RWPE1 (cell line): ENCODE data around the gene OR2W3.

Source experiments
- CTCF ChIA-PET: fragments of 350-600 bp; sonication (Branson Sonifier 250); formaldehyde crosslinking; extraction: SDS; loops from one replicate; lab custom pipeline; 2021; lab: Yijun Ruan, JAX
- POLR2A ChIA-PET: fragments of 400-600 bp; formaldehyde crosslinking; extraction: SDS; loops from one replicate; lab custom pipeline; 2020; ENCODE audit warnings: antibody characterized with exemption; ENCODE audit not compliant: low non-redundant PET; lab: Yijun Ruan, JAX
- DNase-seq: peaks from one replicate; pipeline ENCODE4 v3.0.0; 2012; ENCODE audit warnings: low spot score
- H3K27ac ChIP-seq: fragments of 450-650 bp; 2 replicates; pipeline ENCODE4 v1.5.1; 2017
- TF ChIP-seq, protein P1 (sequence below): fragments of 450-650 bp; conservative IDR thresholded peaks from 2 replicates; pipeline ENCODE4 v1.5.1; 2017; ENCODE audit warnings: low read depth, mild to moderate bottlenecking

OR2W3 gene

GRCh38 chr1:247857069-247857984 lies 38.1 kb upstream of the OR2W3 start, which contains the start of gene TRIM58:
Gene TRIM58 (plus strand): TSS chr1:247857187. CDS start chr1:247857247, 60 bp downstream.
- CTCF ChIA-PET, result interaction anchor here (0.6 to 0.8 kb wide), 6 partner anchors 60 to 1058 kb away, joined by 3 to 4 read pairs (median 4); no protein-coding TSS in a partner anchor
- POLR2A ChIA-PET, result interaction anchor here (0.7 kb wide), 2 partner anchors 29 to 738 kb away, joined by 3 read pairs; no protein-coding TSS in a partner anchor
- DNase-seq, result peak; percentile 39
- TF ChIP-seq, protein P1, sequence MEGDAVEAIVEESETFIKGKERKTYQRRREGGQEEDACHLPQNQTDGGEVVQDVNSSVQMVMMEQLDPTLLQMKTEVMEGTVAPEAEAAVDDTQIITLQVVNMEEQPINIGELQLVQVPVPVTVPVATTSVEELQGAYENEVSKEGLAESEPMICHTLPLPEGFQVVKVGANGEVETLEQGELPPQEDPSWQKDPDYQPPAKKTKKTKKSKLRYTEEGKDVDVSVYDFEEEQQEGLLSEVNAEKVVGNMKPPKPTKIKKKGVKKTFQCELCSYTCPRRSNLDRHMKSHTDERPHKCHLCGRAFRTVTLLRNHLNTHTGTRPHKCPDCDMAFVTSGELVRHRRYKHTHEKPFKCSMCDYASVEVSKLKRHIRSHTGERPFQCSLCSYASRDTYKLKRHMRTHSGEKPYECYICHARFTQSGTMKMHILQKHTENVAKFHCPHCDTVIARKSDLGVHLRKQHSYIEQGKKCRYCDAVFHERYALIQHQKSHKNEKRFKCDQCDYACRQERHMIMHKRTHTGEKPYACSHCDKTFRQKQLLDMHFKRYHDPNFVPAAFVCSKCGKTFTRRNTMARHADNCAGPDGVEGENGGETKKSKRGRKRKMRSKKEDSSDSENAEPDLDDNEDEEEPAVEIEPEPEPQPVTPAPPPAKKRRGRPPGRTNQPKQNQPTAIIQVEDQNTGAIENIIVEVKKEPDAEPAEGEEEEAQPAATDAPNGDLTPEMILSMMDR, result peak; percentile 39
- H3K27ac ChIP-seq, result peak within 1 kb of the TSS; percentile 71

GRCh38 chr1:247857985-247858619 lies 37.3 kb upstream of the OR2W3 start:
- peak overlapping the region; percentile 71; the same call in 1 of the 2 replicates for H3K27ac ChIP-seq
- TF ChIP-seq, protein P1, result no peak
- no peak for DNase-seq
- POLR2A ChIA-PET, result interaction anchor here (0.7 kb wide), 1 partner anchor 28 kb away, joined by 3 read pairs; no protein-coding TSS in a partner anchor
- CTCF ChIA-PET, result no interaction called here

- DNase-seq, result no peak
- POLR2A ChIA-PET, result no interaction called here
- H3K27ac ChIP-seq, result no peak overlapping the region
- TF ChIP-seq, protein P1, result no peak
- CTCF ChIA-PET, result no interaction called here
Measured at GRCh38 chr1:247862756-247863155, 32.6 kb upstream of the OR2W3 start.

GRCh38 chr1:247864644-247865043 lies 30.7 kb upstream of the OR2W3 start:
- no peak for DNase-seq
- ChIA-PET CTCF (no interaction called here), POLR2A (no interaction called here)
- TF ChIP-seq, protein P1, result no peak
- H3K27ac ChIP-seq, result no peak overlapping the region

GRCh38 chr1:247865416-247865815 lies 30.0 kb upstream of the OR2W3 start:
- CTCF ChIA-PET, result no interaction called here
- DNase-seq, result no peak
- POLR2A ChIA-PET, result no interaction called here
- no peak overlapping the region for H3K27ac ChIP-seq
- TF ChIP-seq, protein P1, result no peak

GRCh38 chr1:247883346-247883745 lies 12.0 kb upstream of the OR2W3 start:
- ChIA-PET CTCF (no interaction called here), POLR2A (no interaction called here)
- DNase-seq, result no peak
- TF ChIP-seq, protein P1, result no peak
- no peak overlapping the region for H3K27ac ChIP-seq
